IMR-90 (cell line): Measurements from ENCODE around the gene RAB38. TPM values are rescaled to one million over a fixed set of nuclear protein-coding genes. Genes with fewer than 3 reads are reported as not detected.

Experiments
- ATAC-seq: fragments of 200-7000 bp; cut with Tn5 transposase; 2 replicates; pipeline ENCODE4 v1.9.1; 2020; ENCODE audit warnings: low read depth, mild to moderate bottlenecking, moderate library complexity
- BruUV-seq: library from RNA; stranded (reverse); fragments of 400-500 nt; replicated peaks from 2 replicates; lab custom pipeline; 2021; lab: Mats Ljungman, UMichigan
- CTCF ChIA-PET: fragments of 300-600 bp; formaldehyde crosslinking; extraction: SDS; loops from one replicate; lab custom pipeline; 2021; ENCODE audit warnings: antibody characterized with exemption; lab: Yijun Ruan, JAX
- POLR2A ChIA-PET: fragments of 300-600 bp; sonication (Branson Sonifier 250); formaldehyde crosslinking; loops from one replicate; lab custom pipeline; 2022; ENCODE audit warnings: antibody characterized with exemption; ENCODE audit not compliant: unreplicated experiment; lab: Charles Lee
- DNase-seq: peaks from one replicate; pipeline ENCODE4 v3.0.0; 2013
- H2AFZ ChIP-seq: replicated peaks from 2 replicates; pipeline ENCODE3; 2013; ENCODE audit warnings: low read length, mild to moderate bottlenecking; ENCODE audit not compliant: poor library complexity
- H2AK5ac ChIP-seq: 2 replicates; pipeline ENCODE4 v1.6.1; 2013; ENCODE audit warnings: low read depth, low read length, inconsistent platforms
- H2AK9ac ChIP-seq: replicated peaks from 2 replicates; pipeline ENCODE3; 2013; ENCODE audit warnings: mild to moderate bottlenecking, low read depth, low read length, moderate library complexity; ENCODE audit not compliant: poor library complexity
- H2BK120ac ChIP-seq: 2 replicates; pipeline ENCODE4 v1.6.1; 2013; ENCODE audit warnings: low read depth, low read length, inconsistent platforms
- H2BK15ac ChIP-seq: 3 replicates; pipeline ENCODE4 v1.6.1; 2013; ENCODE audit warnings: low read depth, low read length, inconsistent platforms
- H2BK20ac ChIP-seq: 2 replicates; pipeline ENCODE4 v1.6.1; 2013; ENCODE audit warnings: low read depth, mild to moderate bottlenecking, inconsistent platforms, low read length, moderate library complexity
- H2BK5ac ChIP-seq: 2 replicates; pipeline ENCODE4 v1.6.1; 2013; ENCODE audit warnings: mild to moderate bottlenecking, low read depth, low read length, inconsistent platforms; ENCODE audit not compliant: poor library complexity, severe bottlenecking
- H3K14ac ChIP-seq: replicated peaks from 2 replicates; pipeline ENCODE4 v1.6.1; 2013; ENCODE audit warnings: low read depth, low read length, inconsistent platforms
- H3K18ac ChIP-seq: 2 replicates; pipeline ENCODE4 v1.6.1; 2013; ENCODE audit warnings: low read depth, low read length, control low read depth
- H3K23ac ChIP-seq: 2 replicates; pipeline ENCODE4 v1.6.1; 2013; ENCODE audit warnings: low read depth, low read length, inconsistent platforms
- H3K27ac ChIP-seq: 2 replicates; pipeline ENCODE4 v1.5.1; 2013; ENCODE audit warnings: mild to moderate bottlenecking, control low read depth, low read length; ENCODE audit not compliant: insufficient read depth
- H3K27me3 ChIP-seq: 2 replicates; pipeline ENCODE4 v1.6.1; 2013; ENCODE audit warnings: low read length; ENCODE audit not compliant: control insufficient read depth, insufficient read depth
- H3K36me3 ChIP-seq: 2 replicates; pipeline ENCODE4 v1.6.1; 2013; ENCODE audit warnings: low read length, mixed read lengths; ENCODE audit not compliant: control insufficient read depth, insufficient read depth
- H3K4ac ChIP-seq: 2 replicates; pipeline ENCODE4 v1.6.1; 2013; ENCODE audit warnings: low read depth, low read length, inconsistent platforms
- H3K4me1 ChIP-seq: 2 replicates; pipeline ENCODE4 v1.6.1; 2013; ENCODE audit warnings: low read length, mixed read lengths; ENCODE audit not compliant: control insufficient read depth, insufficient read depth
- H3K4me2 ChIP-seq: 2 replicates; pipeline ENCODE4 v1.6.1; 2013; ENCODE audit warnings: low read depth, mild to moderate bottlenecking, control low read depth, low read length, moderate library complexity
- H3K4me3 ChIP-seq: 2 replicates; pipeline ENCODE4 v1.5.1; 2013; ENCODE audit warnings: low read depth, mild to moderate bottlenecking, control low read depth, low read length, moderate library complexity; ENCODE audit not compliant: insufficient read depth
- H3K56ac ChIP-seq: 2 replicates; pipeline ENCODE4 v1.6.1; 2013; ENCODE audit warnings: low read length, inconsistent platforms; ENCODE audit not compliant: insufficient read depth; ENCODE audit errors: extremely low read depth
- H3K79me1 ChIP-seq, 2 experiments: 2 replicates each; pipeline ENCODE4 v1.6.1; 2013; ENCODE audit warnings: low read length in 2 of 2, inconsistent platforms in 1 of 2, low read depth in 1 of 2
- H3K9ac ChIP-seq: 2 replicates; pipeline ENCODE4 v1.6.1; 2013; ENCODE audit warnings: low read depth, low read length, control low read depth
- H3K9me1 ChIP-seq: 2 replicates; pipeline ENCODE4 v1.6.1; 2013; ENCODE audit warnings: low read length, inconsistent platforms; ENCODE audit not compliant: insufficient read depth
- H3K9me3 ChIP-seq: 2 replicates; pipeline ENCODE4 v1.6.1; 2013; ENCODE audit warnings: low read length; ENCODE audit not compliant: control insufficient read depth, insufficient read depth
- H4K20me1 ChIP-seq: 2 replicates; pipeline ENCODE4 v1.6.1; 2013; ENCODE audit warnings: low read length, inconsistent platforms; ENCODE audit not compliant: insufficient read depth
- H4K5ac ChIP-seq: 2 replicates; pipeline ENCODE4 v1.6.1; 2013; ENCODE audit warnings: mild to moderate bottlenecking, low read depth, low read length, control low read depth
- H4K8ac ChIP-seq, 2 experiments: 2 replicates each; pipeline ENCODE4 v1.6.1; 2013; ENCODE audit warnings: low read depth in 2 of 2, low read length in 2 of 2, control low read depth in 1 of 2, inconsistent platforms in 1 of 2
- H4K91ac ChIP-seq: 2 replicates; pipeline ENCODE4 v1.6.1; 2013; ENCODE audit warnings: low read depth, low read length, inconsistent platforms; ENCODE audit not compliant: insufficient read depth
- BHLHE40 ChIP-seq: fragments of 150-350 bp; IDR thresholded peaks from 2 replicates; pipeline ENCODE4 v1.6.1; 2016; ENCODE audit warnings: mild to moderate bottlenecking, low read depth, low read length
- CEBPB ChIP-seq: IDR thresholded peaks from 2 replicates; pipeline ENCODE4 v1.6.1; 2012; ENCODE audit warnings: low read depth, low read length, improper control_type of control experiment
- CHD1 ChIP-seq: IDR thresholded peaks from 2 replicates; pipeline ENCODE4 v1.6.1; 2012; ENCODE audit warnings: low read depth, low read length, improper control_type of control experiment
- FOS ChIP-seq: fragments of 150-350 bp; IDR thresholded peaks from 2 replicates; pipeline ENCODE4 v1.6.1; 2016; ENCODE audit warnings: low read depth, low read length
- MAFK ChIP-seq: IDR thresholded peaks from 2 replicates; pipeline ENCODE4 v1.6.1; 2012; ENCODE audit warnings: low read depth, low read length, improper control_type of control experiment
- MAZ ChIP-seq: IDR thresholded peaks from 2 replicates; pipeline ENCODE4 v1.6.1; 2012; ENCODE audit warnings: low read depth, mild to moderate bottlenecking, low read length, improper control_type of control experiment, moderate library complexity, borderline replicate concordance
- MXI1 ChIP-seq: IDR thresholded peaks from 2 replicates; pipeline ENCODE4 v1.6.1; 2012; ENCODE audit warnings: low read depth, mild to moderate bottlenecking, low read length, moderate library complexity, borderline replicate concordance
- NFE2L2 ChIP-seq: fragments of 150-350 bp; IDR thresholded peaks from 2 replicates; pipeline ENCODE4 v1.6.1; 2016; ENCODE audit warnings: low read depth, mild to moderate bottlenecking, low read length
- POLR2A ChIP-seq: IDR thresholded peaks from 2 replicates; pipeline ENCODE4 v1.6.1; 2012; ENCODE audit warnings: mild to moderate bottlenecking, low read depth, low read length
- RAD21 ChIP-seq: IDR thresholded peaks from 2 replicates; pipeline ENCODE4 v1.6.1; 2012; ENCODE audit warnings: low read length, improper control_type of control experiment
- RCOR1 ChIP-seq: IDR thresholded peaks from 2 replicates; pipeline ENCODE4 v1.6.1; 2012; ENCODE audit warnings: mild to moderate bottlenecking, low read length, improper control_type of control experiment; ENCODE audit not compliant: insufficient replicate concordance
- RFX5 ChIP-seq: IDR thresholded peaks from 2 replicates; pipeline ENCODE4 v1.8.0; 2012; ENCODE audit warnings: low read depth, mild to moderate bottlenecking, low read length, moderate library complexity
- SMC3 ChIP-seq: fragments of 150-350 bp; IDR thresholded peaks from 2 replicates; pipeline ENCODE4 v1.6.1; 2016; ENCODE audit warnings: low read depth, mild to moderate bottlenecking, antibody characterized with exemption, low read length, moderate library complexity
- WGBS, 2 experiments: methylation state at CpG; one replicate each; pipeline versions ENCODE4 v1.1.5 to v1.1.7; 2013; ENCODE audit warnings: missing lambda C conversion rate in 2 of 2; ENCODE audit not compliant: insufficient read length in 1 of 2; ENCODE audit errors: extremely low coverage in 2 of 2; 5-methylcytosine and 5-hydroxymethylcytosine counted together
- dilution Hi-C: fragments of 300-500 bp; cut with HindIII; formaldehyde crosslinking; loops from one replicate; pipeline ENCODE4 v1.14.3; 2018; ENCODE audit warnings: low sequenced_read_pairs; ENCODE audit not compliant: unreplicated experiment
- in situ Hi-C: fragments of 300-500 bp; cut with MboI; formaldehyde crosslinking; loops from 3 replicates; pipeline ENCODE4 v1.14.3; 2019; ENCODE audit warnings: low sequenced_read_pairs, inconsistent platforms, mixed read lengths
- intact Hi-C: fragments of 100-400 bp; cut with micrococcal nuclease; formaldehyde crosslinking; loops from 2 replicates; pipeline ENCODE4 v1.10.0; 2022
- polyA plus RNA-seq, 3 experiments: library from polyadenylated mRNA; depleted of rRNA; stranded (reverse); fragments of >200 nt; gene quantifications; 2 replicates each; pipeline ENCODE4 v1.2.3, GENCODE V29; 2012; ENCODE audit warnings: low replicate concordance in 1 of 3
- total RNA-seq: library from RNA; depleted of rRNA; stranded (reverse); fragments of >200 nt; gene quantifications from 2 replicates; pipeline ENCODE4 v1.2.3, GENCODE V29; 2012
- TF ChIP-seq, protein P1 (sequence below): conservative IDR thresholded peaks from 2 replicates; pipeline ENCODE4 v1.5.1; 2012; ENCODE audit warnings: mild to moderate bottlenecking, low read depth, low read length, improper control_type of control experiment
- TF ChIP-seq, protein P2 (sequence below): fragments of 150-350 bp; IDR thresholded peaks from 2 replicates; pipeline ENCODE4 v1.6.1; 2016; ENCODE audit warnings: low read depth, mild to moderate bottlenecking, low read length, moderate library complexity, borderline replicate concordance
- TF ChIP-seq, protein P3 (sequence below): fragments of 150-350 bp; IDR thresholded peaks from 2 replicates; pipeline ENCODE4 v1.6.1; 2017; ENCODE audit warnings: mild to moderate bottlenecking, antibody characterized with exemption, low read length, low read depth

Gene RAB38
- total and polyA plus RNA-seq, 2 of the 4 experiments (the other 2 are of a cell fraction), result 5.0 to 6.5 TPM

DNA sequence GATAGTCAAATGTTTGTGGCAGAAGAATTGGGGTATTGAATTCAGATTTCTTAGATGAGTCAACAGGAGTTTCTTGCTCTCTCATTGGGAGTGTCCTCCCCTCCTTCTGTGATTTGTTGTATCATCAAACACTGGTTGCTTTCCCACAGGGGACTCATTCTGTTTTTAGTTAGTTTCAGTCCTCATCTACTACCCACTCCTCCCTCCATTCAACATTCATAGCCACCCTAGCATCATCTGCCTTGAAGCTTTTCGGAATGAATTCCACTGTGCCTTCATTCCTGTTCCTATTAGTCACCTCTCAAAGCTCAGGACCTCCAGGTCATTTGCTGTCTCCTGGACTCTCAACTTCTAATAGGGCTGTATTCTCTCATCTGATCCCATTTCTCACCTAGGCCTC lies 31.5 kb upstream of the RAB38 start:
- Histone ChIP-seq H3K4me2 (no peak overlapping the region), H3K4me1 (no peaks in the 10 kb centered on the region), H4K20me1 (no peaks in the 10 kb centered on the region), H3K79me1 (no peaks in the 10 kb centered on the region), H3K4me3 (no peak overlapping the region), H2AFZ (no peak overlapping the region), H3K9ac (no peak overlapping the region), H4K91ac (no peak overlapping the region), H2BK15ac (no peak overlapping the region), H3K9me3 (no peaks in the 10 kb centered on the region), H2BK120ac (no peak overlapping the region), H3K56ac (no peak overlapping the region), H3K27me3 (no peaks in the 10 kb centered on the region), H3K4ac (no peak overlapping the region), H2AK9ac (no peak overlapping the region), H2BK20ac (no peak overlapping the region), H3K18ac (no peak overlapping the region), H3K9me1 (no peaks in the 10 kb centered on the region), H2AK5ac (no peak overlapping the region), H3K23ac (no peak overlapping the region), H2BK5ac (no peak overlapping the region), H4K8ac (no peak overlapping the region), H4K5ac (no peak overlapping the region), H3K27ac (no peak overlapping the region), H3K36me3 (no peaks in the 10 kb centered on the region), H3K14ac (no peak overlapping the region)
- ChIA-PET CTCF (interaction anchor here (0.5 kb wide), 1 partner anchor 685 kb away, joined by 3 read pairs; no protein-coding TSS in a partner anchor), POLR2A (no interaction called here)
- BruUV-seq, result no TSS peak
- in situ Hi-C loops (no loop called here), intact Hi-C loops (no loop called here), dilution Hi-C loops (no loop called here)
- TF ChIP-seq RFX5 (no peak), RAD21 (no peak), MAZ (no peak), RCOR1 (no peak), CHD1 (no peak), CEBPB (no peak), FOS (no peak), MXI1 (no peak), POLR2A (no peak), BHLHE40 (no peak), SMC3 (no peak), MAFK (no peak), NFE2L2 (no peak)
- TF ChIP-seq, protein P1, sequence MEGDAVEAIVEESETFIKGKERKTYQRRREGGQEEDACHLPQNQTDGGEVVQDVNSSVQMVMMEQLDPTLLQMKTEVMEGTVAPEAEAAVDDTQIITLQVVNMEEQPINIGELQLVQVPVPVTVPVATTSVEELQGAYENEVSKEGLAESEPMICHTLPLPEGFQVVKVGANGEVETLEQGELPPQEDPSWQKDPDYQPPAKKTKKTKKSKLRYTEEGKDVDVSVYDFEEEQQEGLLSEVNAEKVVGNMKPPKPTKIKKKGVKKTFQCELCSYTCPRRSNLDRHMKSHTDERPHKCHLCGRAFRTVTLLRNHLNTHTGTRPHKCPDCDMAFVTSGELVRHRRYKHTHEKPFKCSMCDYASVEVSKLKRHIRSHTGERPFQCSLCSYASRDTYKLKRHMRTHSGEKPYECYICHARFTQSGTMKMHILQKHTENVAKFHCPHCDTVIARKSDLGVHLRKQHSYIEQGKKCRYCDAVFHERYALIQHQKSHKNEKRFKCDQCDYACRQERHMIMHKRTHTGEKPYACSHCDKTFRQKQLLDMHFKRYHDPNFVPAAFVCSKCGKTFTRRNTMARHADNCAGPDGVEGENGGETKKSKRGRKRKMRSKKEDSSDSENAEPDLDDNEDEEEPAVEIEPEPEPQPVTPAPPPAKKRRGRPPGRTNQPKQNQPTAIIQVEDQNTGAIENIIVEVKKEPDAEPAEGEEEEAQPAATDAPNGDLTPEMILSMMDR, result no peak
- TF ChIP-seq, protein P2, sequence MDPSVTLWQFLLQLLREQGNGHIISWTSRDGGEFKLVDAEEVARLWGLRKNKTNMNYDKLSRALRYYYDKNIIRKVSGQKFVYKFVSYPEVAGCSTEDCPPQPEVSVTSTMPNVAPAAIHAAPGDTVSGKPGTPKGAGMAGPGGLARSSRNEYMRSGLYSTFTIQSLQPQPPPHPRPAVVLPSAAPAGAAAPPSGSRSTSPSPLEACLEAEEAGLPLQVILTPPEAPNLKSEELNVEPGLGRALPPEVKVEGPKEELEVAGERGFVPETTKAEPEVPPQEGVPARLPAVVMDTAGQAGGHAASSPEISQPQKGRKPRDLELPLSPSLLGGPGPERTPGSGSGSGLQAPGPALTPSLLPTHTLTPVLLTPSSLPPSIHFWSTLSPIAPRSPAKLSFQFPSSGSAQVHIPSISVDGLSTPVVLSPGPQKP, result no peak
- TF ChIP-seq, protein P3, sequence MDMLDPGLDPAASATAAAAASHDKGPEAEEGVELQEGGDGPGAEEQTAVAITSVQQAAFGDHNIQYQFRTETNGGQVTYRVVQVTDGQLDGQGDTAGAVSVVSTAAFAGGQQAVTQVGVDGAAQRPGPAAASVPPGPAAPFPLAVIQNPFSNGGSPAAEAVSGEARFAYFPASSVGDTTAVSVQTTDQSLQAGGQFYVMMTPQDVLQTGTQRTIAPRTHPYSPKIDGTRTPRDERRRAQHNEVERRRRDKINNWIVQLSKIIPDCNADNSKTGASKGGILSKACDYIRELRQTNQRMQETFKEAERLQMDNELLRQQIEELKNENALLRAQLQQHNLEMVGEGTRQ, result no peak
- WGBS, 2 experiments, result 30% methylated on average over 1 of the region's 1 CpG; no CpG with 5 or more reads in 1 of the 2 experiments
- DNase-seq, result no peak
- no peak for ATAC-seq
